Epithelial cell of esophagus (primary cell): Measurements from ENCODE around the gene SRPRB.

Source experiments
- DNase-seq: peaks from one replicate; pipeline ENCODE4 v3.0.0; 2010; ENCODE audit warnings: low read depth
- H3K4me3 ChIP-seq: 2 replicates; pipeline ENCODE4 v1.5.1; 2011; ENCODE audit warnings: mild to moderate bottlenecking, low read length, control low read depth
- CTCF ChIP-seq: IDR thresholded peaks from 2 replicates; pipeline ENCODE4 v1.5.1; 2011; ENCODE audit warnings: low read depth, mild to moderate bottlenecking, low read length, control low read depth, inconsistent platforms; ENCODE audit not compliant: insufficient read depth; ENCODE audit errors: missing control alignments

The SRPRB gene

GRCh38 chr3:133865136-133865855 is 59.7 kb downstream of the SRPRB start:
- TF ChIP-seq CTCF = peak; percentile 19
- no peak overlapping the region for H3K4me3 ChIP-seq
- DNase-seq = no peak

DNA sequence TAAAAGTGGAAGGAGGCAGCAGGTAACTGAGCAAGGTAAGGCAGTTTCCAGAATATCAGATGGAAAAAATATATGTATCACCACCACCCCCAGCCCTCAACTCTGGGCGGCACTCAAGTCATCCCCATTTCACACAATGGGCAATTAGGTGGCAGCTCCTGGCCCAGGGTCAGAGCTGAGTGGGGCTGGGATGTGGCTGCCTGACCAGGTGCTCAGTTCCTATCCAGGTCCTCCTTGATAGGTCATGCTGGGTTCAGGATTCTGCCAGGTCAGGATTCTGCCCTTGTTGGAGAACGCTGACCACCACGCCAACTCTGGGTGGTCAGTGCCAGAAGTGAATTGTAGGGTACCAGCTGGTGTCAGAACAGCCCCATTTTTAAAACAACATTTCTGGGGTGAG is 60.5 kb downstream of the SRPRB start:
- no peak overlapping the region for H3K4me3 ChIP-seq
- TF ChIP-seq CTCF = no peak
- no peak for DNase-seq

DNA sequence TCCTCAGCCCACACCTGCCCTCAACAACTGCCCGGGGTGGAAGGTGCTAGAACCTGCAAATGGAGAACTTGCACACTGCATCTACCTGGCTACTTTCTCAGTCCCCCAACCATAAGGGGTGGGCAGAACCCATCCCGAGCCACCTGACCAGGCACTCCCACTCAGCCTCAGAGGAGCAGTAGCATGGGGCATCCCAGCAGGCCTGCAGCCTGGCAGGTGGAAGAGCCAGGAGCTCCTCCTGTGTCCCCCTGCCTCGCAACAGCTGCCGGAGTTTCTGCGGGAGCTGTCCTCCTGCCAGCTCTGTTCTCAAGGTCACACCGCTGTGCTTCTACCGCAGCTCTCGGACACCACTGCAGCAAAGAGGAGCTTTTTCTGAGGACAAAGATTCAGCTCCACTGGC is 62.6 kb downstream of the SRPRB start:
- TF ChIP-seq CTCF = no peak
- H3K4me3 ChIP-seq = no peak overlapping the region
- no peak for DNase-seq

DNA sequence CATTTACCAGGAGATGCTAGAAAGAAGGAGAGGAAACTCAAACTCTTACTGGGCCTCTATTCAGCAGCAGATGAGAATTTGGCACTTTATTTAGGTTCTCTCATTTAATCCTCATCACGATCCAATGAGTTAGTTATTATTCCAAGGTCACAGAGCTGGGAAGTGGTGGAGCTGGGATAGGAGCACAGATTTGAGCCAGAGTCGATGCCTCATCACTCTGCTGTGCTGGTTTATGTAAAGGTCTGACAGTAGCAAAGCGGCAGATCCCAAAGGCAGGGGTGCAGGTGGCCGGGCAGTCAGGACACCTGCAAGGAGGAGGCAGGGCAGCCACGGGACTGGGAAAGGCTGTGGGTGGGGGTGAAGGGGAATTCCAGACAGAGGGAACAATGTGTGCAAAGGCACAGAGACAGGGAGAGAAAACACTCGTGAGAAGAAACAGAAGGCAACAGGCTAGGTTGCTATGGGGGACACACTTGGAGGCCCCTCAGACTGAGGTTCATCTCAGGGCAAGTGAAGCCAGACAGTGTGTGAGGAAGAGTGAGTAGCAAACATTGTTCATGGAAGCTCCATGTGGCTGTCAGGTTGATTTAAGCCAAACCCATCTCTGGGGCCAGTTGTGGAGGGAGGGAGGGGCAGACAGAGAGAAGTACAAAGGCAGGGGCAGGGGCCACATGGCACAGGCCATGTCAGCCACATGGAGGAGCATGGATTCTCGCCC is 63.3 kb downstream of the SRPRB start:
- no peak for DNase-seq
- no peak overlapping the region for H3K4me3 ChIP-seq
- TF ChIP-seq CTCF = no peak

- no peak for TF ChIP-seq CTCF
- DNase-seq = no peak
- H3K4me3 ChIP-seq = no peak overlapping the region
These were observed 64.0 kb downstream of the SRPRB start for GRCh38 chr3:133869586-133869985.

DNA sequence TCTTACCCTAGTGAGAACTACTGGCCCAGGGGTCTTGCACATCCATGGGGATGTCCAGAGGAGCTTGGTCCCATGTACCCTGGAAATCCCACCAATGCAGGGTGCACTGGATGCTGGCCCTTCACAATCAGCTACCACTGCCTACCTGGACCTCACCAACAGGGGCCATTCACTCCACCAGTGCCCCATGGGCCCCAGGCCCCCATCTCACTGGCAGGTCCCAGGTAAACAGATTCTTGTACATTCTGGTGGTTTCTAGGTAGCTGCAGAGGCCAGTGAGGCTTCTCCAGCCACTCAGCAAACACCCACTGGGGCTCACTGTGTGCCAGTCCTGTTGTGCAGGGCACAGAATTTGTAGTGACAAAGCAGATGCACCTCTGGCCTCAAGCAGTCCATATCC is 65.2 kb downstream of the SRPRB start:
- no peak overlapping the region for H3K4me3 ChIP-seq
- TF ChIP-seq CTCF = no peak
- DNase-seq = no peak
